ENCODE measurements around the gene IRAG1. TPM values are rescaled to one million over a fixed set of nuclear protein-coding genes. Genes with fewer than 3 reads are reported as not detected.

Gene IRAG1
- total and polyA plus RNA-seq, 7 donors = 1.4 to 9.4 (median 3.9) TPM

- WGBS, 3 donors = 71 to 81% (median 74%) methylated on average over 6 of the region's 6 CpGs
- no peak overlapping the region for H3K27ac ChIP-seq
Measured at GRCh38 chr11:10655943-10656576, 37.5 kb downstream of the IRAG1 start.

GRCh38 chr11:10655227-10655626, 38.3 kb downstream of the IRAG1 start:
- intact Hi-C loops (cut with DNase I) = loop anchor here (2.0 to 5.0 kb wide), 3 partner anchors 72 to 138 kb away; partner anchors contain the start of gene RNF141 (in 1 of the 2)
- ATAC-seq (no peak), DNase-seq (no peak)
- TF ChIP-seq CTCF (IDR thresholded peaks at IDR 0.05) = no peak
- Histone ChIP-seq H3K4me1 (peaks cover 33% of the 10 kb centered on the region), H3K27me3 (ENCODE audit: insufficient read depth in 3 of 3, low read length in 2 of 3) (no peaks in the 10 kb centered on the region), H3K27ac (no peak overlapping the region), H3K9me3 (no peaks in the 10 kb centered on the region), H3K36me3 (ENCODE audit: insufficient read depth in 1 of 2, low read depth in 1 of 2) (no peaks in the 10 kb centered on the region), H3K4me3 (no peak overlapping the region)
- 74 to 79% (median 74%) methylated on average over 4 of the region's 4 CpGs for WGBS, 3 donors

More at GRCh38 chr11:10655943-10656576, 37.5 kb downstream of the IRAG1 start:
- no peaks in the 10 kb centered on the region for H3K36me3 ChIP-seq (ENCODE audit: insufficient read depth in 1 of 2, low read depth in 1 of 2)
- H3K4me1 ChIP-seq = peaks cover 33% of the 10 kb centered on the region
- no peaks in the 10 kb centered on the region for H3K27me3 ChIP-seq (ENCODE audit: insufficient read depth in 3 of 3, low read length in 2 of 3)
- ATAC-seq = no peak
- H3K9me3 ChIP-seq = no peaks in the 10 kb centered on the region
- H3K4me3 ChIP-seq = no peak overlapping the region
- intact Hi-C loops (cut with DNase I) = loop anchor here (2.0 to 5.0 kb wide), 3 partner anchors 71 to 139 kb away; partner anchors contain the start of gene RNF141 (in 1 of the 2)
- TF ChIP-seq CTCF (IDR thresholded peaks at IDR 0.05) = no peak
- DNase-seq = no peak

- no peak for TF ChIP-seq CTCF (IDR thresholded peaks at IDR 0.05)
- Histone ChIP-seq H3K9me3 (no peaks in the 10 kb centered on the region), H3K27me3 (ENCODE audit: insufficient read depth in 3 of 3, low read length in 2 of 3) (no peaks in the 10 kb centered on the region), H3K27ac (no peak overlapping the region), H3K36me3 (ENCODE audit: insufficient read depth in 1 of 2, low read depth in 1 of 2) (no peaks in the 10 kb centered on the region), H3K4me3 (no peak overlapping the region), H3K4me1 (peaks cover 31% of the 10 kb centered on the region)
- WGBS, 3 donors = 29 to 68% (median 60%) methylated on average over 1 of the region's 1 CpG
- intact Hi-C loops (cut with DNase I) = loop anchor here (2.0 to 5.0 kb wide), 6 partner anchors 73 to 247 kb away; partner anchors contain the start of gene RNF141 (in 2 of the 2)
- ATAC-seq (no peak), DNase-seq (no peak)
Measured at GRCh38 chr11:10654811-10655150, 38.8 kb downstream of the IRAG1 start.

GRCh38 chr11:10653946-10654810, 39.4 kb downstream of the IRAG1 start:
- ATAC-seq = peak; percentile 77 to 90 (median 87)
- intact Hi-C loops (cut with DNase I) = loop anchor here (2.0 to 5.0 kb wide), 4 partner anchors 92 to 247 kb away; partner anchors contain the start of gene RNF141 (in 2 of the 2)
- Histone ChIP-seq H3K9me3 (no peaks in the 10 kb centered on the region), H3K27me3 (ENCODE audit: insufficient read depth in 3 of 3, low read length in 2 of 3) (no peaks in the 10 kb centered on the region), H3K4me1 (peaks cover 25% of the 10 kb centered on the region), H3K4me3 (no peak overlapping the region), H3K27ac (no peak overlapping the region), H3K36me3 (ENCODE audit: insufficient read depth in 1 of 2, low read depth in 1 of 2) (no peaks in the 10 kb centered on the region)
- 66 to 76% (median 75%) methylated on average over 4 of the region's 4 CpGs for WGBS, 3 donors
- DNase-seq = no peak
- peak; percentile 71 for TF ChIP-seq CTCF (IDR thresholded peaks at IDR 0.05)
